Thymus (tissue), 11 donors: ENCODE data around the gene SNX15. TPM values are rescaled to one million over a fixed set of nuclear protein-coding genes. Genes with fewer than 3 reads are reported as not detected.

Source experiments
- DNase-seq, 9 donors: peaks; one replicate each; pipeline ENCODE4 v3.0.0-alpha.2; 2013; ENCODE audit warnings: low spot score in 9 of 9, low read depth in 6 of 9, missing footprints in 1 of 9
- H3K27ac ChIP-seq, 2 donors: one replicate each; pipeline ENCODE4 v1.5.1; 2013; ENCODE audit warnings: control low read depth in 1 of 2, low read depth in 1 of 2, low read length in 1 of 2, mild to moderate bottlenecking in 1 of 2, moderate library complexity in 1 of 2
- H3K27me3 ChIP-seq, 2 donors: one replicate each; pipeline ENCODE4 v1.5.1; 2013; ENCODE audit warnings: low read length in 1 of 2; ENCODE audit not compliant: control insufficient read depth in 2 of 2, insufficient read depth in 1 of 2
- H3K36me3 ChIP-seq, 2 donors: one replicate each; pipeline ENCODE4 v1.5.1; 2013; ENCODE audit warnings: low read length in 1 of 2, mild to moderate bottlenecking in 1 of 2, moderate library complexity in 1 of 2; ENCODE audit not compliant: control insufficient read depth in 2 of 2, insufficient read depth in 2 of 2
- H3K4me1 ChIP-seq, 2 donors: one replicate each; pipeline ENCODE4 v1.5.1; 2013; ENCODE audit warnings: low read length in 2 of 2; ENCODE audit not compliant: control insufficient read depth in 2 of 2, insufficient read depth in 2 of 2
- H3K4me3 ChIP-seq, 2 donors: one replicate each; pipeline ENCODE4 v1.5.1; 2013; ENCODE audit warnings: low read length in 2 of 2, control low read depth in 1 of 2, mild to moderate bottlenecking in 1 of 2
- H3K9me3 ChIP-seq, 2 donors: one replicate each; pipeline ENCODE4 v1.5.1; 2013; ENCODE audit warnings: low read length in 1 of 2, mild to moderate bottlenecking in 1 of 2; ENCODE audit not compliant: control insufficient read depth in 2 of 2, insufficient read depth in 1 of 2
- WGBS: extraction: QIAGEN DNeasy Blood & Tissue Kit; methylation state at CpG from one replicate; pipeline ENCODE4 v1.1.7; 2013; 5-methylcytosine and 5-hydroxymethylcytosine counted together
- polyA plus RNA-seq: library from polyadenylated mRNA; stranded (reverse); fragments of 200-250 nt; gene quantifications from one replicate; pipeline ENCODE4 v1.2.3, GENCODE V29; 2013
- total RNA-seq: library from RNA; stranded (reverse); fragments of 120-200 nt; gene quantifications from one replicate; pipeline ENCODE4 v1.2.4, GENCODE V29; 2013
- donor health status: healthy.

SNX15 gene
- total and polyA plus RNA-seq, 2 donors = 10.6 to 15.4 TPM

DNA sequence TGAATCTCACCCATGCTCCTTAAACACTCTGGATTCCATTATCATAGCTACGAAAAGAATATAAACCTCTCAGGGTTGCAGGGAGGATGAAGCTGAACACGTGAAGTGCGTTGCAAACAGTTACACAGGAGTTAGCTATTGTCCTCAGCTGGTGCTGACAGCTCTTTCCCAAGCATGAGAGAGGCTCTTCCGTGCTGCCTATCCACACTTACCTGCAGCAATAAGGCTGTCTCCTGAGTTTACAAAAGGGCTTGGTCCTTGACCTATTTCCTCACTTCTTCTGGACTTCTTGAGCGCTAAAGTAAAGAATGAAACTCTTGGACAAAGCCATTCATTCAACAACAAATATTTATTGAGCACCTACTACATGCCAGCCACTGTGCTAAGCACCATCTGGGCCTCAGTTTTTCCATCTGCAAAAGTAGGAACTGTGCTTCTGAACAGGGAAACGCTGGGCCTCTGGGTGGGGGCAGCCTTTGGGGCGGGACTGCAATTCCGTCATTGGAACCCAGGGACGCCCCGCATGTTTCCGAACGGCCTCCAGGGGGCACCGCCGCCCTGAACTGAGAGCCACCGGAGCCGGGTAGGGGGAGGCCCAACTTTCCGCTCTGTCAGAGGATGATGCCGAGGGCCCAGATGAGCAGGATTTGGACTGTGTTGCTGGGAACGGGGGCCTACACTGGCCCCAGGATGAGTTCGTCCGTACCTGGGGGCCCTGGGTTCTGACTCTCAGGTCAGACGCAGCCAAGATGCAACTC lies 13.9 kb upstream of the SNX15 start:
- peaks cover 0 to 2% of the 10 kb centered on the region in 2 donors for H3K9me3 ChIP-seq
- WGBS = 19% methylated on average over 22 of the region's 22 CpGs
- H3K36me3 ChIP-seq = peaks cover 2 to 10% of the 10 kb centered on the region in 2 donors
- H3K27me3 ChIP-seq = no peaks in the 10 kb centered on the region
- peak overlapping the region; percentile 54 to 59 for H3K4me3 ChIP-seq
- peaks cover 8 to 21% of the 10 kb centered on the region in 2 donors for H3K4me1 ChIP-seq
- H3K27ac ChIP-seq = peak overlapping the region; percentile 98 to 99
- peak in 7 of 9 donors; percentile 76 to 95 (median 89) for DNase-seq

GRCh38 chr11:65013888-65014725 lies 13.1 kb upstream of the SNX15 start, which contains the start of gene ARL2:
Gene ARL2, plus strand, starts transcription at chr11:65014160. Its CDS starts 48 bp downstream, at chr11:65014208.
- H3K36me3 ChIP-seq = peaks cover 9 to 16% of the 10 kb centered on the region in 2 donors
- H3K4me3 ChIP-seq = peak within 1 kb of the TSS; percentile 54 to 59
- peak within 1 kb of the TSS; percentile 98 to 99 for H3K27ac ChIP-seq
- WGBS = under 1% methylated on average over 96 of the region's 96 CpGs
- peaks cover 0 to 2% of the 10 kb centered on the region in 2 donors for H3K9me3 ChIP-seq
- H3K4me1 ChIP-seq = peaks cover 8 to 21% of the 10 kb centered on the region in 2 donors
- peak; percentile 61 to 94 (median 82) for DNase-seq
- no peaks in the 10 kb centered on the region for H3K27me3 ChIP-seq

GRCh38 chr11:65014726-65015227 lies 12.5 kb upstream of the SNX15 start:
- no peak for DNase-seq
- H3K27me3 ChIP-seq = no peaks in the 10 kb centered on the region
- peaks cover 0 to 2% of the 10 kb centered on the region in 2 donors for H3K9me3 ChIP-seq
- 32% methylated on average over 23 of the region's 23 CpGs for WGBS
- H3K4me1 ChIP-seq = peaks cover 8 to 21% of the 10 kb centered on the region in 2 donors
- H3K27ac ChIP-seq = peak overlapping the region; percentile 98 to 99
- peaks cover 11 to 17% of the 10 kb centered on the region in 2 donors for H3K36me3 ChIP-seq
- peak overlapping the region; percentile 54 to 59 for H3K4me3 ChIP-seq

DNA sequence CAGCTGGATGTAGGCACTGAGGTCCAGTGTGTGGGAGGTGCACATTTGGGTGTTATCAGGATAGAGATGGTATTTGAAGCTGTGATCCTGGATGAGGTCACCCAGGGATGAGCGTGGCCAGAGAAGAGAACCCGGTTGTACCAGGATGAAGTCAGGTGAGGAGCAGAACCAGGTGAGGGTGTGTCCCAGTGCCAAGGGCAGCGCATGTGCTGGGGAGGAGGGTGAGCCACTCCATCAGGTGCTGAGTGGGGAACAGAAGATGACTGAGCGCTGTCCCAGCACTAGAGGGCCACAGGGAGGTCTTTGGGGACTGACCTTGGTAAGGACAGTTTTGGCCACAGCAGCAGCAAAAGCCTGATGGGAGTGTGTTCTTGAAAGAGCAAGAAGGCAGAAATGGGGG lies 10.5 kb upstream of the SNX15 start:
- no peak overlapping the region for H3K27ac ChIP-seq

DNA sequence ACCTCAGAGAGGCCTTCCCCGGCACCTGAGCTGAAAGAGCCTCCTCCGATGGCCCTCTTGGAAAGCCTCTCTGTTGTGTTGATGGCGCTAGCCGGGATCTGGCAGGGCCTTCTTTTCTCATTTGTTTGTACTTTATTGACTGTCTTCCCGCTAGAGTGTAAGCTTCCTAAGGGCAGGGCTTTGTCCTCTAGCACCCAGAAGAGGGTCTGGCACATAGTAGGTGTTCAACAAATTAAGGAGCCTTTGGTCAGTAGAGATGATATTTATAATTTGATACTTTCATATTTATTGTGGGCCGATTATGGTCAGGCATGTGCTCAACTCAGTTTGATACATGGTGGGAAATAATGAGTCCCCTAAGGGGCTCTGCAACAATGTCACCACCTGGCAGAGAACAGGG lies 9.3 kb upstream of the SNX15 start:
- H3K27me3 ChIP-seq = no peaks in the 10 kb centered on the region
- peaks cover 25 to 41% of the 10 kb centered on the region in 2 donors for H3K36me3 ChIP-seq
- H3K4me3 ChIP-seq = no peak overlapping the region
- H3K4me1 ChIP-seq = peaks cover 8 to 18% of the 10 kb centered on the region in 2 donors
- WGBS = over 99% methylated on average over 6 of the region's 6 CpGs
- no peak for DNase-seq
- H3K9me3 ChIP-seq = peaks cover 0 to 2% of the 10 kb centered on the region in 2 donors
- no peak overlapping the region for H3K27ac ChIP-seq

More for the DNA sequence above, 10.5 kb upstream of the SNX15 start:
- H3K9me3 ChIP-seq = peaks cover 0 to 2% of the 10 kb centered on the region in 2 donors
- WGBS = 97% methylated on average over 4 of the region's 4 CpGs
- H3K36me3 ChIP-seq = peaks cover 22 to 34% of the 10 kb centered on the region in 2 donors
- H3K4me1 ChIP-seq = peaks cover 8 to 21% of the 10 kb centered on the region in 2 donors
- DNase-seq = no peak
- H3K27me3 ChIP-seq = no peaks in the 10 kb centered on the region
- H3K4me3 ChIP-seq = no peak overlapping the region

DNA sequence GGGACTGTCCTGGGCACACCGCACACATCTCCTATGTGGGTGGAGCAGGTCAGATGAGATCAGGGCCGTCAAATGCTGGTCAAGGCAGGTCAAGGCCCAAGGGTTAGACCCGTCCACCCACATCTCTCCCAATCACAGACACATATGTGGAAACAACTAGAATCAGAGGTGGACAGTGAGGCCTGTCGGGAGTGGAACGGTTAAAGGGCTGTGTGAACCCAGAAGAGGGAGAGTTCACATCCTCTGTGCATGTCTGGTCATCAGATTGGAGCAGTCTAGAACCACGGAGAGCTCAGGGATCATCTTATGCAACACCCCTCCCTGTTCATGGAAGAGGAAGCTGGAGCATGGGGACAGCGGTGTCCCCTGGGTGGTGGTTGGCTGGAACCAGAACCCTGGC lies 7.4 kb upstream of the SNX15 start:
- Histone ChIP-seq H3K36me3 (peaks cover 25 to 41% of the 10 kb centered on the region in 2 donors), H3K9me3 (peaks cover 0 to 2% of the 10 kb centered on the region in 2 donors), H3K4me3 (no peak overlapping the region), H3K27ac (no peak overlapping the region), H3K27me3 (no peaks in the 10 kb centered on the region), H3K4me1 (peaks cover 2 to 8% of the 10 kb centered on the region in 2 donors)
- 97% methylated on average over 7 of the region's 7 CpGs for WGBS
- no peak for DNase-seq

DNA sequence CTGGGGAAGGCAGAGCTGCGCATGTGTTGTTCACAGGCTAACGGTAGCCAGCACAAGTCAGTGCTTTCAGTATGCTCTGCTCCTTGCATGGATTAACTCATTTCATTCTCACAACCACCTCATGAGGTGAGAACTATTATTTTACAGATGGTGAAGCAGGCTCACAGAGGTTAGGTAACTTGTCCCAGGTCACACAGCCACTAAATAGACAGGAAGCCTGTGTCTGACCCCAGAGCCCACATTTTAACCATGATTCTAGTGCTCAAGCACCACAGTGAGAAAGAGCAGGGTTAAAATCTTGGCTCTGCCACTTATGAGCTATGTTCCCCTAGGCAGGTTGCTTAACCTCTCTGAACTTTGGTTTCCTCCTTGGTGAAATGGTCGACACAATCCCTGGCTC lies 6.2 kb upstream of the SNX15 start:
- H3K27ac ChIP-seq = no peak overlapping the region
- no peak for DNase-seq
- WGBS = 98% methylated on average over 3 of the region's 3 CpGs
- no peaks in the 10 kb centered on the region for H3K27me3 ChIP-seq
- peaks cover 25 to 41% of the 10 kb centered on the region in 2 donors for H3K36me3 ChIP-seq
- peaks cover 0 to 2% of the 10 kb centered on the region in 2 donors for H3K9me3 ChIP-seq
- H3K4me3 ChIP-seq = no peak overlapping the region
- no peaks in the 10 kb centered on the region for H3K4me1 ChIP-seq

DNA sequence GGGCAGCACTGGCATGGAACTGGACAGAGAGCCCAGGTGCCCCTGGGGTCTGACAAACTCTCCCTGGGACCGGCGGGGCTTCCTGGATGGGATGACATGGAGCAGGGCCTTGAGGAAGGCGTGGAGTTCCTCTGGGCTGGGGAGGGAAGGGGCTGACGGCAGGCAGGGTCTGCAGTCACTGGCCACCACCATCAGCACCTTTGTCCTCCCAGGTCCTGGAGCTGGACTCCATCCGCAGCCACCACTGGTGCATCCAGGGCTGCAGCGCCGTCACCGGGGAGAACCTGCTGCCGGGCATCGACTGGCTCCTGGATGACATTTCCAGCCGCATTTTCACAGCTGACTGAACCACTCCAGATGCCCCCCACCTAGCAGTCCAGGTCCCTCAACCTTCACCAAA lies 5.7 kb upstream of the SNX15 start:
- no peaks in the 10 kb centered on the region for H3K27me3 ChIP-seq
- no peak overlapping the region for H3K27ac ChIP-seq
- peaks cover 25 to 39% of the 10 kb centered on the region in 2 donors for H3K36me3 ChIP-seq
- H3K4me1 ChIP-seq = no peaks in the 10 kb centered on the region
- no peaks in the 10 kb centered on the region for H3K9me3 ChIP-seq
- H3K4me3 ChIP-seq = no peak overlapping the region
- 97% methylated on average over 11 of the region's 11 CpGs for WGBS
- DNase-seq = no peak
